ENCODE data around the gene SMCO1.
A peak's percentile ranks its signal among the peaks of the same experiment; 100 is the strongest.

The SMCO1 gene

GRCh38 chr3:196489747-196490146 lies 25.4 kb downstream of the SMCO1 start:
- TF ChIP-seq ISL1 (CRISPR knock-in tag; IDR thresholded peaks at IDR 0.05) (no peak), ESRRG (CRISPR knock-in tag; IDR thresholded peaks at IDR 0.05) (no peak), SNAI2 (CRISPR knock-in tag; IDR thresholded peaks at IDR 0.05) (no peak), ZFP30 (CRISPR knock-in tag; IDR thresholded peaks at IDR 0.05) (no peak), ZFP3 (CRISPR knock-in tag; IDR thresholded peaks at IDR 0.05) (no peak), POU6F1 (CRISPR knock-in tag; IDR thresholded peaks at IDR 0.05; ENCODE audit: borderline replicate concordance, low read depth) (no peak), PATZ1 (CRISPR knock-in tag; IDR thresholded peaks at IDR 0.05; ENCODE audit: borderline replicate concordance) (no peak), OSR1 (CRISPR knock-in tag; IDR thresholded peaks at IDR 0.05) (no peak), BACH2 (CRISPR knock-in tag; IDR thresholded peaks at IDR 0.05; ENCODE audit: borderline replicate concordance) (no peak), ZC3H10 (CRISPR knock-in tag; IDR thresholded peaks at IDR 0.05) (no peak), CSRNP3 (CRISPR knock-in tag; IDR thresholded peaks at IDR 0.05) (no peak), TCF4 (CRISPR knock-in tag; IDR thresholded peaks at IDR 0.05; ENCODE audit: borderline replicate concordance) (no peak), ZNF565 (CRISPR knock-in tag; conservative IDR thresholded peaks at IDR 0.05; ENCODE audit: low read depth) (no peak), TOX (CRISPR knock-in tag; IDR thresholded peaks at IDR 0.05; ENCODE audit: borderline replicate concordance) (no peak), GLIS3 (CRISPR knock-in tag; IDR thresholded peaks at IDR 0.05) (no peak), ZNF8 (CRISPR knock-in tag; IDR thresholded peaks at IDR 0.05) (no peak), ZNF70 (CRISPR knock-in tag; IDR thresholded peaks at IDR 0.05) (no peak), CREB5 (CRISPR knock-in tag; IDR thresholded peaks at IDR 0.05; ENCODE audit: low read depth) (no peak), RARB (CRISPR knock-in tag; IDR thresholded peaks at IDR 0.05) (no peak)
- ATAC-seq: no peak

GRCh38 chr3:196486263-196486662 lies 28.9 kb downstream of the SMCO1 start:
- TF ChIP-seq ZFP3 (CRISPR knock-in tag; IDR thresholded peaks at IDR 0.05): no peak
- no peak for TF ChIP-seq CREB5 (CRISPR knock-in tag; IDR thresholded peaks at IDR 0.05; ENCODE audit: low read depth)
- no peak for TF ChIP-seq TCF4 (CRISPR knock-in tag; IDR thresholded peaks at IDR 0.05; ENCODE audit: borderline replicate concordance)
- 0 out of 3 replicates have a peak, but pooled peaks have one; percentile 42 for ATAC-seq

GRCh38 chr3:196477678-196478077 lies 37.5 kb downstream of the SMCO1 start:
- TF ChIP-seq RARB (CRISPR knock-in tag; IDR thresholded peaks at IDR 0.05) (no peak), ZFP3 (CRISPR knock-in tag; IDR thresholded peaks at IDR 0.05) (no peak), BACH2 (CRISPR knock-in tag; IDR thresholded peaks at IDR 0.05; ENCODE audit: borderline replicate concordance) (no peak), TOX (CRISPR knock-in tag; IDR thresholded peaks at IDR 0.05; ENCODE audit: borderline replicate concordance) (no peak), PATZ1 (CRISPR knock-in tag; IDR thresholded peaks at IDR 0.05; ENCODE audit: borderline replicate concordance) (no peak), ZNF565 (CRISPR knock-in tag; conservative IDR thresholded peaks at IDR 0.05; ENCODE audit: low read depth) (no peak), ZC3H10 (CRISPR knock-in tag; IDR thresholded peaks at IDR 0.05) (no peak), CREB5 (CRISPR knock-in tag; IDR thresholded peaks at IDR 0.05; ENCODE audit: low read depth) (no peak), ISL1 (CRISPR knock-in tag; IDR thresholded peaks at IDR 0.05) (no peak), ZNF70 (CRISPR knock-in tag; IDR thresholded peaks at IDR 0.05) (no peak), ESRRG (CRISPR knock-in tag; IDR thresholded peaks at IDR 0.05) (no peak), TCF4 (CRISPR knock-in tag; IDR thresholded peaks at IDR 0.05; ENCODE audit: borderline replicate concordance) (no peak), ZFP30 (CRISPR knock-in tag; IDR thresholded peaks at IDR 0.05) (no peak), POU6F1 (CRISPR knock-in tag; IDR thresholded peaks at IDR 0.05; ENCODE audit: borderline replicate concordance, low read depth) (no peak), GLIS3 (CRISPR knock-in tag; IDR thresholded peaks at IDR 0.05) (no peak)
- ATAC-seq: no peak

Measured in SK-N-SH treated with all-trans-retinoic acid at 6 μM for 48 hours (cell line).